ENCODE results near the gene UPK3B.
"Not testable (repeated sequence)": the region's sequence is repeated elsewhere in the genome, so short reads cannot be mapped to it uniquely, and the experiment has no call there.

The UPK3B gene

GRCh38 chr7:76509931-76510877, at the start of gene UPK3B:
Gene UPK3B (plus strand): TSS chr7:76510552. CDS start chr7:76510653, 101 bp downstream.
- no peak for FAIRE-seq

GRCh38 chr7:76460767-76461166, 49.6 kb upstream of the UPK3B start:
- not testable (repeated sequence) for FAIRE-seq; DNase-seq (ENCODE audit: insufficient read length, low spot score)

More at GRCh38 chr7:76509931-76510877, at the start of gene UPK3B:
- TF ChIP-seq CTCF (IDR thresholded peaks at IDR 0.05; ENCODE audit: insufficient read depth, missing control alignments): no peak
- no peak for DNase-seq (ENCODE audit: insufficient read length, low spot score)

GRCh38 chr7:76461464-76462101, 48.8 kb upstream of the UPK3B start, which contains the start of gene DTX2:
Gene DTX2 (plus strand): TSS chr7:76461709. CDS start chr7:76480510, 18,801 bp downstream.
- FAIRE-seq; DNase-seq (ENCODE audit: insufficient read length, low spot score): not testable (repeated sequence)

- FAIRE-seq; DNase-seq (ENCODE audit: insufficient read length, low spot score): not testable (repeated sequence)
These were observed 48.0 kb upstream of the UPK3B start for GRCh38 chr7:76462271-76462882.

GRCh38 chr7:76464959-76465358, 45.4 kb upstream of the UPK3B start:
- FAIRE-seq; DNase-seq (ENCODE audit: insufficient read length, low spot score): not testable (repeated sequence)

- FAIRE-seq: not testable (repeated sequence)
These were observed 44.4 kb upstream of the UPK3B start for GRCh38 chr7:76465950-76466349.

GRCh38 chr7:76467743-76468404, 42.5 kb upstream of the UPK3B start:
- not testable (repeated sequence) for FAIRE-seq; DNase-seq (ENCODE audit: insufficient read length, low spot score)

More at GRCh38 chr7:76465950-76466349, 44.4 kb upstream of the UPK3B start:
- DNase-seq (ENCODE audit: insufficient read length, low spot score): not testable (repeated sequence)

- not testable (repeated sequence) for FAIRE-seq; DNase-seq (ENCODE audit: insufficient read length, low spot score)
These were observed 38.7 kb upstream of the UPK3B start for GRCh38 chr7:76471556-76472221.

GRCh38 chr7:76473097-76473496, 37.3 kb upstream of the UPK3B start:
- not testable (repeated sequence) for FAIRE-seq; DNase-seq (ENCODE audit: insufficient read length, low spot score)

- FAIRE-seq; DNase-seq (ENCODE audit: insufficient read length, low spot score): not testable (repeated sequence)
These were observed 34.1 kb upstream of the UPK3B start for GRCh38 chr7:76476280-76476679.

GRCh38 chr7:76476742-76477474, 33.4 kb upstream of the UPK3B start:
- FAIRE-seq; DNase-seq (ENCODE audit: insufficient read length, low spot score): not testable (repeated sequence)

- not testable (repeated sequence) for FAIRE-seq
These were observed 30.7 kb upstream of the UPK3B start for GRCh38 chr7:76479628-76480027.

GRCh38 chr7:76480403-76481253, 29.7 kb upstream of the UPK3B start:
- DNase-seq (ENCODE audit: insufficient read length, low spot score); FAIRE-seq: not testable (repeated sequence)

More at GRCh38 chr7:76479628-76480027, 30.7 kb upstream of the UPK3B start:
- DNase-seq (ENCODE audit: insufficient read length, low spot score): not testable (repeated sequence)

GRCh38 chr7:76482660-76483059, 27.7 kb upstream of the UPK3B start:
- not testable (repeated sequence) for DNase-seq (ENCODE audit: insufficient read length, low spot score); FAIRE-seq

- not testable (repeated sequence) for DNase-seq (ENCODE audit: insufficient read length, low spot score); FAIRE-seq
These were observed 27.3 kb upstream of the UPK3B start for GRCh38 chr7:76483081-76483480.

- not testable (repeated sequence) for DNase-seq (ENCODE audit: insufficient read length, low spot score); FAIRE-seq
These were observed 25.9 kb upstream of the UPK3B start for GRCh38 chr7:76484456-76484855.
